GM13976 (cell line): Measurements from ENCODE around the gene PSMA2.

ENCODE experiments used
- DNase-seq: peaks from one replicate; pipeline ENCODE4 v3.0.0; 2012; ENCODE audit warnings: low spot score
- in situ Hi-C: fragments of 300-500 bp; cut with MboI; formaldehyde crosslinking; loops from one replicate; pipeline ENCODE4 v1.12.0; 2022; ENCODE audit warnings: low sequenced_read_pairs, mixed read lengths, inconsistent platforms; ENCODE audit not compliant: unreplicated experiment
- TF ChIP-seq, protein P1 (sequence below): IDR thresholded peaks from 2 replicates; pipeline ENCODE4 v1.5.1; 2012; ENCODE audit warnings: borderline replicate concordance, mild to moderate bottlenecking; ENCODE audit not compliant: insufficient read depth; ENCODE audit errors: extremely low read depth, missing control alignments, control extremely low read depth

PSMA2 gene

GRCh38 chr7:42924223-42924838 lies 7.6 kb downstream of the PSMA2 start:
- TF ChIP-seq, protein P1, sequence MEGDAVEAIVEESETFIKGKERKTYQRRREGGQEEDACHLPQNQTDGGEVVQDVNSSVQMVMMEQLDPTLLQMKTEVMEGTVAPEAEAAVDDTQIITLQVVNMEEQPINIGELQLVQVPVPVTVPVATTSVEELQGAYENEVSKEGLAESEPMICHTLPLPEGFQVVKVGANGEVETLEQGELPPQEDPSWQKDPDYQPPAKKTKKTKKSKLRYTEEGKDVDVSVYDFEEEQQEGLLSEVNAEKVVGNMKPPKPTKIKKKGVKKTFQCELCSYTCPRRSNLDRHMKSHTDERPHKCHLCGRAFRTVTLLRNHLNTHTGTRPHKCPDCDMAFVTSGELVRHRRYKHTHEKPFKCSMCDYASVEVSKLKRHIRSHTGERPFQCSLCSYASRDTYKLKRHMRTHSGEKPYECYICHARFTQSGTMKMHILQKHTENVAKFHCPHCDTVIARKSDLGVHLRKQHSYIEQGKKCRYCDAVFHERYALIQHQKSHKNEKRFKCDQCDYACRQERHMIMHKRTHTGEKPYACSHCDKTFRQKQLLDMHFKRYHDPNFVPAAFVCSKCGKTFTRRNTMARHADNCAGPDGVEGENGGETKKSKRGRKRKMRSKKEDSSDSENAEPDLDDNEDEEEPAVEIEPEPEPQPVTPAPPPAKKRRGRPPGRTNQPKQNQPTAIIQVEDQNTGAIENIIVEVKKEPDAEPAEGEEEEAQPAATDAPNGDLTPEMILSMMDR = no peak
- in situ Hi-C loops = no loop called here
- DNase-seq = no peak

GRCh38 chr7:42922017-42922753 lies 9.8 kb downstream of the PSMA2 start:
- TF ChIP-seq, protein P1 = no peak
- in situ Hi-C loops = no loop called here
- no peak for DNase-seq

GRCh38 chr7:42915356-42915755 lies 16.6 kb downstream of the PSMA2 start:
- in situ Hi-C loops = no loop called here
- TF ChIP-seq, protein P1 = no peak
- DNase-seq = no peak

DNA sequence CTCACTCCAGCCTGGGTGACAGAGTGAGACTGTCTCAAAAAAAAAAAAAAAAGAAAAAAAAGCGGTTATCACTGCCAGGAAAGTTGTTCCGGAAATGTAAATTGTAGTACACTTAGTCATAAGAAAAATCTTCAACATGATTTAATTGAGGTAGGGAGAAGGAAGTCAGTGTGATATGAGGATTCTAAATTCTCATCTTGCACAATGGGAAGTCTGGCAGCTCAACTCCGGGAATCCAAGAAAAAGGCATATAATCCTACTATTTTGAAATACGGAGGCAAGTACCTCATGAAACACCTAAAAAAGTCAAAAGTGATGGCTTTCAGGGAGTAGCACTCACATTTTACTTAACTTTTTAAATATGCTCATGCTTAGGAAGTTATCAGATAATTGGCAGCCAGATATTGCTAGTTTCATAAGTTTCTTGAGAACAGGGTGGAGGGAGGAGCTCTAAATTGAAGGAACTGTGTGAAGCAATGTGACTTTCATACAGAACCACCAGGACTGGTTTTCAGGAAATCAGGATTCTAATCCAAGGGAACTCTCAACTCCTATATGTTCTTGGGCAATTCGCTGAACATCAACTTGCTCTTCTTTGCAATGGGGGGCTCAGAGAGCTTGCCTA lies 17.4 kb downstream of the PSMA2 start:
- TF ChIP-seq, protein P1 = no peak
- no peak for DNase-seq
- in situ Hi-C loops = no loop called here

DNA sequence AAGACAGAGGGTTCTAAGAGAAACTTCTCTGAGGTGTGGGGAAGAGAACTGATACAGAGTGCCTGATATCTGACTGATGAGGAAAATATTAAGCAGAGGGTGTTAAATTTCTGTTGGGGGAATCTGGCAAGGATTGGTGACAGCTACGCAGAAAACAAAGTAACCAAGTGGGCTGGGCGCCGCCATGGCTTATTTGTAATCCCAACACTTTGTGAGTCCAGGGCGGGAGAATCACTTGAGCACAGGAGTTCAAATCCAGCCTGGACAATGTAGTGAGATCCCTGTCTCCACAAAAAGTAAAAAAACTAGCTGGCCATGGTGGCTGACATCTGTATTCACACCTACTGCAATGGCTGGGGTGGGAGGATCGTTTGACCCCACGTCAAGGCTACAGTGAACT lies 18.0 kb downstream of the PSMA2 start:
- no peak for DNase-seq
- TF ChIP-seq, protein P1 = no peak
- in situ Hi-C loops = no loop called here

DNA sequence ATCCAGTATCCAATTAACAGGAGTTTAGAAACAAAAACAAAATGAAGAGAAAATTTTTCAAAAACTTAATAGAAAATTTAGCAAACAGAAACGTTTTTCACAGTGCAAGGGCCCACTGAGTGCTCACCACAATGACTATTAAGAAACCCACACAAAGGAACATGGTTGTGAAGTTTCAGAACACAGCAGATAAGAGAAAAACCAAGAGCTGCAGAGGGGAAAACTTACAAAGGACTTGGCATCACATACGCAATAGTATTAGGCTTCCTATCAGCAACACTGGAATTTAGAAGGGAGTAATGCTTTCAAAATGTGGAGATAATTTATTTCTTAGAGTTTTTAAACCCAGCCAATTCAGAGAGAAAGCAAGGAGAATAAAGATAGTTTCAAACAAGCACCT lies 18.4 kb downstream of the PSMA2 start:
- TF ChIP-seq, protein P1 = no peak
- in situ Hi-C loops = no loop called here
- DNase-seq = no peak
